Measurements from ENCODE around the gene FOXP1.

DNA sequence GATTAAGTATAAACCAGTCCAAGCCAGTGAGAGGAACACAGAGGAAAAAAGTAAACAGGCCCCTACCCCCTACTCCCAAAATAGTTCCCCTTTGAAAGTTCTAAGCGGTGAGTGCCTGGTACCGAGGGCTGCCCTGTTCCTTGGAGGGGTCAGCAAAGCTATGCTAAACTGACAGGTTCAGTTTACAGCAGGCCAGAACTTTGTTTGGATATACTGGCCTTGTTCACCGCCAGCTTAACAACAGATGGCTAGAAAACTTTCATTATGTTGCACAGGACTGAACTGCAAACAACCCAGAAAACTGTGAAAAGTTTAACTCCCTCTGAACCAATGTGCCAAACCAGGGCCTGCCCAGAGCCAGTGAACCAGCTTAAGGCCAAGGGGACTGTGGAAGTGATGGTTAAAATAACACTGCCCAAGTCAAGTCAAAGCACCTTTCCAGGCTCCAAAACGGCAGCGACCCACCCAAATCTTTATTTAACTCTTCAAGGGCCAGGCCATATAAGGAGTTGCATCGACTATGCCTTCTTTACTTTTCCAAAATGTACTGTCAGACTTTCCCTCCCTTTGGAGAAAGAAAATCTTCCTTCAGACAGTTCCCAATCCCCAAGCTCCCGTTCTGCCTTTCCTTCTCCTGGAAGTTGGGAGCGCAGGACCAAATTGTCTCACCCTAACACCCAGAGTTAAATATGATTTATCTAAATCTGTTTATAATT lies 448.0 kb downstream of the FOXP1 start:
- TF ChIP-seq, protein P1, sequence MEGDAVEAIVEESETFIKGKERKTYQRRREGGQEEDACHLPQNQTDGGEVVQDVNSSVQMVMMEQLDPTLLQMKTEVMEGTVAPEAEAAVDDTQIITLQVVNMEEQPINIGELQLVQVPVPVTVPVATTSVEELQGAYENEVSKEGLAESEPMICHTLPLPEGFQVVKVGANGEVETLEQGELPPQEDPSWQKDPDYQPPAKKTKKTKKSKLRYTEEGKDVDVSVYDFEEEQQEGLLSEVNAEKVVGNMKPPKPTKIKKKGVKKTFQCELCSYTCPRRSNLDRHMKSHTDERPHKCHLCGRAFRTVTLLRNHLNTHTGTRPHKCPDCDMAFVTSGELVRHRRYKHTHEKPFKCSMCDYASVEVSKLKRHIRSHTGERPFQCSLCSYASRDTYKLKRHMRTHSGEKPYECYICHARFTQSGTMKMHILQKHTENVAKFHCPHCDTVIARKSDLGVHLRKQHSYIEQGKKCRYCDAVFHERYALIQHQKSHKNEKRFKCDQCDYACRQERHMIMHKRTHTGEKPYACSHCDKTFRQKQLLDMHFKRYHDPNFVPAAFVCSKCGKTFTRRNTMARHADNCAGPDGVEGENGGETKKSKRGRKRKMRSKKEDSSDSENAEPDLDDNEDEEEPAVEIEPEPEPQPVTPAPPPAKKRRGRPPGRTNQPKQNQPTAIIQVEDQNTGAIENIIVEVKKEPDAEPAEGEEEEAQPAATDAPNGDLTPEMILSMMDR (optimal IDR thresholded peaks at IDR 0.05 in 1 of 3, IDR thresholded peaks at IDR 0.05 in 1 of 3, conservative IDR thresholded peaks at IDR 0.05 in 1 of 3; ENCODE audit: extremely low read depth in 1 of 3, insufficient read depth in 2 of 3, low read length in 3 of 3) = no peak
- no peak for TF ChIP-seq EZH2 (IDR thresholded peaks at IDR 0.05; ENCODE audit: low read length)

Measured in keratinocyte (primary cell).